GM18498 (cell line): ENCODE results near the gene ENTPD8.
"Not testable (repeated sequence)": the region's sequence is repeated elsewhere in the genome, so short reads cannot be mapped to it uniquely, and the experiment has no call there.

Source experiments
- ATAC-seq: cut with Tn5 transposase; IDR thresholded peaks from one replicate; pipeline ENCODE4 v1.9.1; 2021; ENCODE audit warnings: mild to moderate bottlenecking, moderate library complexity; ENCODE audit not compliant: unreplicated experiment

ENTPD8 gene

DNA sequence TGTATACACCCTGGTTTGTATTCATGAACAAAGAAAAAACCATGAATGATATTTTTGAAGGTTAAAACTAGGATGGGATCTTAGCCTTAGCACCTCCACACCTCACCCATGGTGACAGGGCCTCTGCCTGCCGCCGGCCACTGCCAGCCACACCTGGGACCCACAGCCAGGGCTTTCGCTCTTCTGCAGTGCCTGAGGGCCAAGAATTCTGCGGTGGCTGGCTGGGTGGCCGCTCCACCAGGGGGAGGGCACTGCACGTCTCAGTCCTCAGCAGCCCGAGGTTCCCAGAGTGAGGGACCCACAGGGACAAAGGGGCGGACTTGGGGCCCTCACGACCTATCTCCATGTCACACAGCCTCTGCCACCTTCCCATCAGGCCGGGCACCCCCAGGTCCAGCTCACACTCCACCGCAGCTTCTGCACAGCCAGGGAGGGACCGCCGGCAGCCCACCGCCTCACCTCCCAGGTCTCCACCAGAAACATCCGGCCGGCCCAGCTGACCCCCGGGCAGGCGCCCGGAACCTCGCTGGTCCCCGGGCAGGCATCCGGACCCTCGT is 25.1 kb downstream of the ENTPD8 start:
- ATAC-seq = no peak

DNA sequence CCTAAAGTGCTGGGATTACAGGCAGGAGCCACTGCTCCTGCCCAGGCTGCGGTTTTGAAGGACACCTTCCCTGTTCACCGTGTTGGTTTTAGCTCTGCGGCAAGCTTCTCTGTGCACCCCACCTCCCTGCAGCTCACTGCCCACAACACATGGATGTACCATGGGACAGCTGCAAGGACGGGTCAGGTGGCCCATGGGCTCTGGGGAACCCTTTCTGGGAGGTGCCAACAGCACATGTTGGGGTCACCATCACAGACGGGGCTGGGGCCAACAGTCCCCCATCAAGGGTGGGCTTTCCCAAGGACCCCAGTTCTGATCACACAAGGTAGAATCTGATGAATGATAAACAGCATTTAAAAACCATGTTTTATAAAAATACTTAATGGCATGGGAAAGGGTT is 25.7 kb downstream of the ENTPD8 start:
- ATAC-seq = no peak

DNA sequence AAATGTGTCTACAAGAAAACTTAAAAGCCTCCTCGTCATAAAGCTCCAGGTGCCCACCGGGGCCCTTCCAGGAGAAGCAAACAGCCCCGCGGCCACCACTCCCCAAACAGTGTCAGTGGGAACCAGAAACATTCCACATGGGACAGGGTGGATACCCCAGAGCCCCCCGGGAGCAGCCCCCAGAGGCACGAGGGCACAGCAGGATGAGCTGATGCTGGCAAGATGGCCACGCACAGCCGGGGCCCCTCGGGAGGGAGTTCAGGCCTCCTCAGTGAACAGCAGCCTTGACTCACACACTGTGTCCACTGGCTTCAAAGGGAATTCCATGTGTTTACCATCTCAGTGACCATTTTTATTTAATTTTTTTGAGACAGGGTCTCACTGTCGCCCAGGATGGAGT is 28.7 kb downstream of the ENTPD8 start:
- no peak for ATAC-seq

DNA sequence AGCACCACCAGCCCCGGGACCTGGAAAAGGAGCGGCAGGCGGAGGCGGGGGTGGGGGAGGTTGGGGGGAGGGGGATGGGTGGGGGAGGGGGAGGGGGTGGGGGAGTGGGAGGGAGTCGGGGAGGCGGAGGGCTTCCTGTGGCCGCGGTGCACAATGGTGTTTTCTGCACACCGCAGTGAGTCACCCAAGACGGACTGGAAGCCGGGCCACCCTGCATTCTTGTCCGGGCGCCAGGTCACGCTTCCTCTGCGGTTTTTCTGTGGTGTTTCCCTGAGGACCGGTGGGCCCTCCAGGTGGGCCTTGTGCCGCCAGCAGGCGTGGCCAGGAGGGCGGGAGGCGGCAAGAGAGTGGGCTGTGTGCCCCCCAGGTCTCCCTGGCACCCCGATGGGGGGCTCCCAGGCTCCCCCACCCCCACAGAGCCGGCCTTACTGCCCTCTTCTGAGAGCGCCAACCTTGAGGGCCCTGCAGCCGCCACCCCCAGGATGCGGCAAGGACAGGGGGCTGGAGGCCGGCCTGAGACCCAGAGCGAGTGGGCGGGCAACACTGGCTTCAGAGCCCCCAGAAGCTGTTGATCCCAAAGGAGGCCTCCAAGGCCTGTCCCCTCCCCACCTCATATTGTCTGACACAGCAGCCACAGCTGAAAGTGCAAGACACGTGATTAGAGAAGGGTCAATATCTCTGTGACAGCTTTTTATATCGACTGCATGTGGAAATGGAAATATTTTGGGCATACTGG is 29.3 kb downstream of the ENTPD8 start:
- no peak for ATAC-seq

DNA sequence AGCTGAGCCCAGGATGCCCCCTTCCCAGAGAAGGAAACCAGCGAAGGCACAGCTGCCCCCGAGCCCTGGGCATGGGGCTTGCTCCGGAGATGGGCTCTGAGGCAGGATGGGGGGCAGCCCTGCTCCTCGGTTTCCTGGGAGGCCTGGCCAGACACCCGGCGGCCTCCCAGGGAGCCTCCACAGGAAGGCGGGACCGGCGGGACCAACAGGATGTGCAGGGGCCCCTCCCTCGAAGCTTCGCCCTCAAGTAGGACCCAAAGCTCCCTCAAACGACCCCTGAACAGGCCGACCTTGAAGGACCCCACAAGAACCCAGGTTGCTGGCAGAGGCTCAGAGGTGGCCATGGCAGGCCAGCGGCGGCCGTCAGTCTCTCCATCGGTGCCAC is 29.9 kb downstream of the ENTPD8 start:
- ATAC-seq = no peak

DNA sequence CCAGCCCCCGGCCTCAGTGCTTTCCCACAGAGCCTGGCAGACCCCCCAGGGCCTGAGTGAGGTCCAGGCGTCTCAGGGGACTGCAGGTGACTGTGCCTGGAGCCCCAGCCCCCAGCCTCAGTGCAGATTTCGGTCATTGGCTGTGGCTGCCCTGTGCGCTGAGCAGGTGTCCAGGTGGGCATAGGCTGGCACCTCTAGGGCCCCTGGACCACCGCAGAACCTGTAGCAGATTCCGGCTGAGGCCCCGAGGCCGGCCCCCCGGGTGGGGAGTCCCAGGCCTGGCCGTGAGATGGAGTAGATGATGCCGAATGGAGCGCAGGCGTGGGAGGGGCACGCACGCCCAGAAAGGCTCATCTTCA is 30.3 kb downstream of the ENTPD8 start:
- ATAC-seq = no peak

DNA sequence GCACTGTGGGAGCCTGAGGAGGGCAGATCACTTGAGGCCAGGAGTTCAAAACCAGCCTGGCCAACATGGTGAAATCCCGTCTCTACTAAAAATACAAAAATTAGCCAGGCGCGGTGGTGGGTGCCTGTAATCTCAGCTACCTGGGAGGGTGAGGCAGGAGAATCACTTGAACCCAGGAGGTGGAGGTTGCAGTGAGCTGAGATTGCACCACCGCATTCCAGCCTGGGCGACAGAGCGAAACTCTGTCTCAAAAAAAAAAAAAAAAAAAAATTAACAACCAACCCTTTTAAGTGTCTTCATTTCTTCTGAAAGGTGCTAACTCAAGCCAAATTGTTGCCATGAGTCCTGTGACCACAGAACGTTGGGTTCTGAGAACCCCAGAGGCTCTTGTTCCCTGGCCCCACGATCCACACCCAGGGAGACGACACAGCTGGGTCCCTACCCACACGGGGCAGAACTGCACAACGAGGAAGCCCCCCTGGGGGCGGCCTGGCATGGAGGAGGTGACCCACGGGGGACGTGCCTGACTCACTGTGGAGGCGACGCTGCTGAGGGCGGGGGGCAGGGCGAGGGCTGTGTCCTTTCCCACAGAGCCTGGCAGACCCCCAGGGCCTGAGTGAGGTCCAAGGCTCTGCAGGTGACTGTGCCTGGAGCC is 30.8 kb downstream of the ENTPD8 start:
- ATAC-seq = not testable (repeated sequence)

DNA sequence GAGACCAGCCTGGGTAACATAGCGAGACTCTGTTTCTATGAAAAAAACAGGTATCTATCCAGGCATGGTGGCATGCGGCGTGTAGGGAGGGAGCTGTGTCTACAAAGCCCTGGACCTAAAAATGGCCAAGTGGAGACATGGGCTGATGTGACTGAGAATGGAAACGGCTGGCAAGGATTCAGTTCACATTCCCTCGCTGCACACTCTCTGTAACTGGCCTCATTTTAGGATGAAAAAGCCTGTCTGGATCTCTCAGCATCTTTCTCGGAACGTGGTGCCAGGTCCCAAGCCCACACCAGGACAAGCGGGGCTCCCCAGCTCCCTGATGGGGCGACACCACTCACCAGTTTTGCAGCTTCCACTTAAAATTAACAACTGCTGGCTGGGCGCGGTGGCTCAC is 31.6 kb downstream of the ENTPD8 start:
- no peak for ATAC-seq

DNA sequence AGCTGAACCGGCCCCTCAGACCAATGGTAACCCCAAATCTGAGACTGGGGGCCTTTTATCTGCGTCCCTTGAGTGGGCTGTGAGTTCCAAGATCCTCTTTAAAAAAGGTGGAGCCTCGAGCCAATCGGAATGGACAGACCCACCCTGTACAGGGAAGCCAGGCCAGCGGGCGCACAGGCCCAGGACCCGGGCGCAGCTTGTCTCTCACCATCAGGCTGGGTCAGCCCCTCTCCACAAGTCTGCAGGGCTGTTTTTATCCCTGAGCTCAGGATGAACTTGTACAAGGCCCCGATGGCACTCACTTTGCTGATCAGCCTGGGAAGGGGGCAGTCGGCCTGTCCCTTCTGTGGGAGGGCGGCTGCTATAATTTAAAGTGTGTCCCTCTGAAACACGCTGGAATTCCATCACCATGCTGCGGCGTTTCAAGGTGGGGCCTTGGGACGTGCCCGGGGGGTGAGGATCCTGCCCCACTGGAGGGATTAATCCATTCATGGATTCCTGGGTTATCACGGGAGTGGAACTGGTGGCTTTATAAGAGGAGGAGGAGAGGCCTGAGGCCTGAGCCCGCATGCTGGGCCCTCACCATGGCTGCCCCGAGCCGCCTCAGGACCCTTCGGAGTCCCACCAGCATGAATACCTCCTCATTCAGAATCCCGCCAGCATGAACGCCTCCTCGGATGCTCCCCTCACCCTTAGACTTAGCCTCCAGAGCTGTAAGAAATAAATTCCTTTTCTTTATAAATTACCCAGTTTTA is 32.3 kb downstream of the ENTPD8 start:
- no peak for ATAC-seq

DNA sequence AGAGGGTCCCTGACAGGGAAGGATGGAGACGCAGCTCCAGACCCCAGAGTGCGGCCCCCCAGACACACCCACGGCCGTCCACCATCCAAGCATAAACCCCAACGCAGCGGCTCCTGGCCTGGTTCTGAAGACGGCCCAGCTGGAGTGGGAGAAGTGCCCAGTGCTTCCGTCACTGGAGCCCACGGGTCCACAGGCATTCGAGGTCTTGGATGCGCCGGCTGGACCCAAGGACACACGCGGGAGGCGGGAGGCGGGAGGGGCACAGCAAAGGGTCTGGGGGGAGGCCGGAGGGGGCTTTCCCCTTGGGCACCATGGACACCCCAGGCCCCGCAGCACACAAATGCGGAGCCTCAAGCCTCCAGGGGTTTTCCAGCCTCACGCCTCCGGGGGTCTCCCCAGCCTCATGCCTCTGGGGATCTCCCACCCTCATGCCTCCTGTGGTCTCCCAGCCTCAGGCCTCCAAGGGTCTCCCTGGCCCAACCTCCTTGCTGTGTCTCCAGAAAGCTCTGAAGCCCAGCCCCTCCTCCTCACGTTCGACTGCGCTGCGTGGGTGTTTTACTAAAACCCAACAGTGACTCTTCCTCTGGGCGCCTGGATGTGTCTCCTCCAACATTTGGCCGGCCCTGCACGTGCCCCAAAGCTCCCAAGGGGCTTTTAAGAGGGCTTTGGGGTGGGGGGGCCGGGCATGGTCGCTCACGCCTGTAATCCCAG is 33.4 kb downstream of the ENTPD8 start:
- ATAC-seq = no peak

DNA sequence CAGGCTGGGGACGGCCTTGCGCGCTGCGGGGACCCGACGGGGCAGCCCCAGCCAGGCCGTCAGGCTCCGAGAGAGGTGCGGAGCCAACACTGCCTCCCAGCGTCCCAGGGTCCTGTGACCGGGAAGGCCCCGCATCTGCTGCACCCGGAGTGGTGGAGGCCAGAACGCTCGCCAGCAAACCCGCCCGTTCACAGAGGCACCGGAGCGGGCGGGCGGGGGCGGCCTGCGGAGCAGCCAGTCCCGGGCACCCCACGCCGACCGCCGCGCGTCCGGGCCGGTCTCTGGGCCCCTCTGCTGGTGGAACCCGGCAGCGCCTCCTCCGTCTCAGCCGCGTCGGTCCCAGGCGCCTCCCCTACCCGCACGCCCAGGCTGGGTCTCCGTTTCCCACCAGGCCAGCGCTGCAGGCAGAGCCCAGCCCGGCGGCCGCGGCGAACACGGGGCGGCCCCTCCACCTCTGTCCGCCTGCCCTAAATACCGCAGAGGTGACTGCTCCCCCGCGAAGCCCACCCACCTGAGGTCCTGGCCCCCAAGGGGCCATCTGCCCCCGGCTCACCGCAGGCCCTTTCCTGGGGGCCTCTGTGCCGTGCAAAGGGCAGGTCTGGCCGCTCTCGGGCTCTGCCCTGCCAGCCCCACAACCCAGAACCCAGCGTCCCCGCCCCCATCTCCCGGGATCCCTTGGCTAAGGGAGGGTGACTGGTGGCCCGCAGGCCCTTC is 34.1 kb downstream of the ENTPD8 start:
- peak; percentile 46 for ATAC-seq

DNA sequence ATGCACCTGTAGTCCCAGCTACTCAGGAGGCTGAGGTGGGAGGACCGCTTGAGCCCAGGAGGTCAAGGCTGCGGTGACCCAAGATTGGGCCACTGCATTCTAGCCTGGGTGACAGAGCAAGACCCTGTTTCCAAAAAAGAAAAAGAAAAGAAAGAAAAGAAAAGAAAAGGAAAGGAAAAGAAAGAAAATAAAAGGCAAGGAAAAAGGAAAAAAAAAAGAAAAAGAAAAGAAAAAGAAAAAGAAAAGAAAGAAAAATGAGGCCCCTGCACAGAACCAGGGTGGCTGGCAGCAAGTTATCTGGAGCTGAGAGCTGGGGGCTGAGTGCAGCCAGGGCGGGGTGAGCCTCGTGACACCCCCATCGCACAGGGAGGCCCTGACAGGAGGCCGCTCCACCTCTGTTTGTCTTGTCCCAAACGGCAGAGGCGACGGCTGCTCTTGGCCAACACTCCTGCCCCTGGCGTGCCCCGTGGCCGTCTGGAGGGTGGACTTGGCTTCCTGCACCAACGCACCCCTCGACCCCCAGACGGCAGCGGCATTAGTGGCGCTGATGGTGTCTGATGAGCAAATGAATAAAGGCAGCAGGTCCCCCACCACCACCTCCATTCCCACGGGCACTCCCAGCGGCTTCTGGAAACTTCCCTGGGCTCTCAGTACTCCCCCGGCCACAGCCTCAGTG is 34.9 kb downstream of the ENTPD8 start:
- no peak for ATAC-seq

DNA sequence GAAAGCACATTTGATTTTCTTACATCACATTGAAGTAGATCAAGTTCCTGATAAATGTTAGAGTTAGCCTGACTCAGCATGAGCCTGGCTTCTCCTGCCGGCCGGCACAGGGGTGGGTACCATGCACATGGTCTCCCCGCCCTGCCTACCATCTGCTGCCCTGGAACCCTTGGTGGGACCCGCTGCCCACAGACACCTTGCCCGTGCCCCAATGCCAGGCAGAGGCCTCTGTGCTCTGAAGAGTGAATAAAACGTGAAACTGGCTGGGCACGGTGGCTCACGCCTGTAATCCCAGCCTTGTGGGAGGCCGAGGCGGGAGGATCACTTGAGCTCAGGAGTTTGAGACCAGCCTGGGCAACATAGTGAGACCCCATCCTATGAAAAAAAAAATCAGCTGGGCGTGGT is 35.5 kb downstream of the ENTPD8 start:
- ATAC-seq = no peak

DNA sequence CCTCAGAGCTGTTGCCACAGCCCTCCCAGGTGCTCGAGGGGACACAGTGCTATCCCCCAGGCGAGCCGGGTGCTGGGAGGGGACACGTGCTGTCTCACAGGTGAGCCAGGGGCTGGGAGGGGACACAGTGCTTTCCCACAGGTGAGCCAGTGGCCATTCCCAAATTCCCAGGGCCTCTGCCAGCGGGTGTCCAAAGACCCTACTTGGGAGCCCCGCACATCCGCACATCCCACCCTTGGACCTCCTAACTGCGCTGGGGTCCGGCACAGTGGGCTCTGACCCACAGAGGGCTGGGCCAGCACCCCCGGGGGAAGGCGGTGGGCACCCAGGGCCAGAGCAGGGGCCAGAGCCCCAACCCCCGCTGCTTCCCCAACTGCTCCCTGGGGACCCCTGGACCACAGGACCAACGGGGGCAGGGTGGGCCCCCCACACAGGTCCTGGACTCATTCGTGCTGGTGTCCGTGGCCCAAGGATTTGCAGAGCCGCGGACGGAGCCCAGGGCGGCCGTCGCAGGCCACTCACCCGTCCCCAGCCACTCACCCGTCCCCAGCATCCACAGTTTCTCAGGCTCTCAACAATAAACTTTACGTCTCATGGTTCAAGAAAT is 36.1 kb downstream of the ENTPD8 start:
- ATAC-seq = no peak

DNA sequence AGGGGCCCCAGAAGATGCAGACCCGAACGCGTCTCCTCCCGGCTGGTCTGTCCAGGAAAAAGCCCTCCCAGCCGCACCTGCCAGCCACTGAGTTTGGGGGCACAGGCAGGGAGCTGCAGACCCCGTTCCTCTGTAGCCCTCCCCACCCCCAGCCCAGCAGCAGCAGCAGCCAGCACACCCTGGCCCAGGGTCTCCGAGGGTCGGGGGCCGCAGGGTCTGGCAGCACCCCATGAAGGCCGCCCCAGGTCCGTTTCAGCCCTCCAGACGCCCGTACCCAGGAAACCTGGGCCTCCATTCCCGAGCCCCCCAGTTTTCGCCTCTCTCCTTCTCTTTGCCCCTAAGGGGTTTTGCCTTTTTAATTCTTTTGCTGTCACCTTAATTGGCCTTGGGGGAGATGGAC is 37.9 kb downstream of the ENTPD8 start:
- no peak for ATAC-seq

DNA sequence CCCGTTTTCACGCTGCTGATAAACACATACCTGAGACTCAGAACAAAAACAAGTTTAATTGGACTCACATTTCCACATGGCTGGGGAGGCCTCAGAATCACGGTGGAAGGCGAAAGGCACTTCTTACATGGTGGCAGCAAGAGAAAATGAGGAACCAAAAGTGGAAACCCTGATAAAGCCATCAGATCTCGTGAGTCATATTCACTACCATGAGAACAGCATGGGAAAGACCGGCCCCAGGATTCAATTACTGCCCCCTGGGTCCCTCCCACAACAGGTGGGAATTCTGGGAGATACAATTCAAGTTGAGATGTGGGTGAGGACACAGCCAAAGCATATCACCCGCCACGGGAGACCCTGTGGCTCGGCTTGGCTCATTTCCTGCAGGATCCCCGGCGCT is 38.4 kb downstream of the ENTPD8 start:
- ATAC-seq = no peak

DNA sequence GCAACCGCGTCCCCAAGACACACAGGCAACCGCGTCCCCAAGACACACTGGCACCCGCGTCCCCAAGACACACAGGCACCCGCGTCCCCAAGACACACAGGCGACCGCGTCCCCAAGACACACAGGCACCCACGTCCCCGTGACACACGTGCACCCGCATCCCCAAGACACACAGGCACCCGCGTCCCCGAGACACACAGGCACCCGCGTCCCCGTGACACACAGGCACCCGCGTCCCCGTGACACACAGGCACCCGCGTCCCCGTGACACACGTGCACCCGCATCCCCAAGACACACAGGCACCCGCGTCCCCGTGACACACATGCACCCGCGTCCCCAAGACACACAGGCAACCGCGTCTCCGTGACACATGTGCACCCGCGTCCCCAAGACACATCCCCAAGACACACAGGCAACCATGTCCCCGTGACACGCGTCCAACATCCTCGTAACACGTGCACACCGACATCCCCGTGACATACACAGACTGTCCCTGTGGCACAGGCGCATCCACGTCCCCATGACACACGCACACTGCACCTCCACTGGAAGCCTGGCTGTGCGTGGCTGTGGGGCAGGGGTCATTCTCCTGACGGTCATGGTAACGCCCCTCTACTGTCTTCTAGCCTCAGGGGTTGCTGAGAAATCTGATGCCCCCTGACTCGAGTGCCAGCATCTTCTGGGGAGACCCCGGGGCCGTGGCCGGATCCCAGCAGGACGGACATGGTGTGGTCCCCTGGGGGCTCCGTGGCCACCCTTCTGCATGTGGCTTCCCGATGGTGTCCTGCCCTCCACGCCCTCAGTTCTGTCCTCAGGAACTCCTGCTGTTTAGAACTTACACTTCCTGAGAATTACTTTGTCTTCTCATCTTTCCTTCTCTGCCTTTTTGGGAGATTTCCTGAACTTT is 42.3 kb downstream of the ENTPD8 start:
- no peak for ATAC-seq

DNA sequence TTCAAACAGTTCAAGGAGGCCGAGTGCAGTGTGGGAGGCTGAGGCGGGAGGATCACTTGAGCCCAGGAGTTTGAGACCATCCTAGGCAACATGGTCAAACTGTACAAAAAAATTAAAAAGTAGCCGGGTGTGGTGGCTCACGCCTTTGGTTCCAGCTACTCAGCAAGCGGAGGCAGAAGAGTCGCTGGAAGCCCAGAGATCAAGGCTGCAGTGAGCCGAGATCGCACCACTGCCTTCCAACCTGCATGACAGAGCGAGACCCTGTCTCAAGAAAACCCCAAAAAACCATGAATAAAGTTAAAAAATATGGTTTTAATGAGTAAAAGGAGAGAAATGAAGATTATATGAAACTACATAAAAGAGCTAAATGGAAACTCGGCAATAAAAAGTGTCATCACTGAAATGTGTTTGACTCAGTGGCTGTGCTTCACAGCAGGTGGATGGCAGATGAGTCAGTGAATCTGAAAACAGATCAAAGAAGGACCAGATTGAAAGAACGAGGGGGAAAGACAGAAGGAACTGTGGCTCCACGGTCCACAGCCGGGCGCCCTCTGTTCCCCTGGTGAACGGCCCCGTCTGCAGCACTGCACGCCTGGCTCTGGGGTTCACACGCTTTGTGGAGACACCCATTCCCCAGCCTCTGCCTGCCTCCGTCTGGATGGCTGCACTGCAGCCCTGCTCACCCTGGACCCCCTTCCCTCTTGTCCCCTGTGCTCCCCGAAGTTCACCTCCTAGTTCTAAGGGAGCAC is 43.3 kb downstream of the ENTPD8 start:
- no peak for ATAC-seq
